HepG2 (cell line): ENCODE data around the gene ZNF189. TPM values are rescaled to one million over a fixed set of nuclear protein-coding genes. Genes with fewer than 3 reads are reported as not detected.
A peak's percentile ranks its signal among the peaks of the same experiment; 100 is the strongest.

Experiments
- AKNA ChIP-seq: sonication (generic); formaldehyde crosslinking; IDR thresholded peaks from 2 replicates; pipeline ENCODE4 v1.4.0; 2020; ENCODE audit warnings: missing genetic modification reagents, borderline replicate concordance
- GATAD2A ChIP-seq: IDR thresholded peaks from 2 replicates; pipeline ENCODE4 v1.6.1; 2016
- GPBP1L1 ChIP-seq: sonication (generic); formaldehyde crosslinking; IDR thresholded peaks from 2 replicates; pipeline ENCODE4 v1.5.0; 2020; ENCODE audit warnings: mild to moderate bottlenecking, missing genetic modification reagents
- MEIS2 ChIP-seq: sonication (generic); formaldehyde crosslinking; IDR thresholded peaks from 2 replicates; pipeline ENCODE4 v1.9.0; 2021; ENCODE audit warnings: mild to moderate bottlenecking, missing genetic modification reagents
- NR2F2 ChIP-seq: IDR thresholded peaks from 2 replicates; pipeline ENCODE4 v1.6.1; 2012; ENCODE audit warnings: low read depth, inconsistent platforms, borderline replicate concordance
- POGZ ChIP-seq: sonication (generic); formaldehyde crosslinking; IDR thresholded peaks from 2 replicates; pipeline ENCODE4 v1.4.0; 2020; ENCODE audit warnings: mild to moderate bottlenecking, missing genetic modification reagents
- REST ChIP-seq, 2 experiments: IDR thresholded peaks; 2 replicates each; pipeline ENCODE4 v1.6.1; 2011 to 2012; ENCODE audit warnings: low read length in 2 of 2, borderline replicate concordance in 1 of 2, low read depth in 1 of 2, mild to moderate bottlenecking in 1 of 2, moderate library complexity in 1 of 2
- RFX1 ChIP-seq: fragments of 450-650 bp; IDR thresholded peaks from 2 replicates; pipeline ENCODE4 v1.6.1; 2017
- SP5 ChIP-seq: IDR thresholded peaks from 2 replicates; pipeline ENCODE4 v1.6.1; 2016; ENCODE audit warnings: low read depth, borderline replicate concordance
- THAP9 ChIP-seq: sonication (generic); formaldehyde crosslinking; IDR thresholded peaks from 2 replicates; pipeline ENCODE4; 2020; ENCODE audit warnings: missing genetic modification reagents, mild to moderate bottlenecking, borderline replicate concordance
- ZMAT5 ChIP-seq: sonication (generic); formaldehyde crosslinking; IDR thresholded peaks from 2 replicates; pipeline ENCODE4 v1.5.0; 2020; ENCODE audit warnings: mild to moderate bottlenecking, low read depth, missing genetic modification reagents, borderline replicate concordance
- ZNF550 ChIP-seq: sonication (generic); formaldehyde crosslinking; IDR thresholded peaks from 2 replicates; pipeline ENCODE4 v1.4.0; 2020; ENCODE audit warnings: mild to moderate bottlenecking, missing genetic modification reagents, borderline replicate concordance
- ZNF605 ChIP-seq: sonication (generic); formaldehyde crosslinking; IDR thresholded peaks from 2 replicates; pipeline ENCODE4 v1.8.0; 2022; ENCODE audit warnings: mild to moderate bottlenecking, missing genetic modification reagents
- ZSCAN30 ChIP-seq: sonication (generic); formaldehyde crosslinking; IDR thresholded peaks from 2 replicates; pipeline ENCODE4 v1.5.0; 2020; ENCODE audit warnings: mild to moderate bottlenecking, missing genetic modification reagents
- polyA plus RNA-seq, 8 experiments: library from polyadenylated mRNA; depleted of rRNA in 3 of 8; stranded (reverse) in 7 of 8; unstranded in 1 of 8; fragments of >200 nt; fragmentation: Illumina TruSeq in 4 of 8; extraction: Trizol in 4 of 8; gene quantifications; 2 replicates each; pipeline versions ENCODE4 v1.2.1 to v1.2.3, GENCODE V29; 2011 to 2016; ENCODE audit warnings: low read depth in 4 of 8, missing spikeins in 1 of 8, mixed read lengths in 1 of 8; ENCODE audit not compliant: insufficient read depth in 1 of 8
- total RNA-seq, 5 experiments: library from RNA; depleted of rRNA; stranded (reverse); fragments of >200 nt; fragmentation: Illumina TruSeq; extraction: Trizol; gene quantifications; 2 replicates each; pipeline ENCODE4 v1.2.3, GENCODE V29; 2016; ENCODE audit warnings: low read depth in 1 of 5

The ZNF189 gene
- total and polyA plus RNA-seq, 2 of the 13 experiments (the other 11 are each of a cell fraction or from before 2014, with no cell fraction given), result 8.4 to 50.0 TPM

- TF ChIP-seq NR2F2 (peak; percentile 63; the same call in 1 of the 2 replicates), MEIS2 (CRISPR knock-in tag) (0 out of 2 replicates have a peak, but pooled peaks have one; percentile 29), ZSCAN30 (CRISPR knock-in tag) (peak; percentile 4; the same call in 1 of the 2 replicates), POGZ (CRISPR knock-in tag) (peak; percentile 89), ZNF605 (no peak), THAP9 (CRISPR knock-in tag) (no peak), RFX1 (no peak), REST (IDR thresholded peaks at IDR 0.05; ENCODE audit: borderline replicate concordance in 1 of 2, low read depth in 1 of 2, low read length in 2 of 2) (no peak; a peak in 1 of 4 replicates), GPBP1L1 (CRISPR knock-in tag) (no peak), GATAD2A (peak; percentile 95), AKNA (CRISPR knock-in tag) (no peak), ZNF550 (CRISPR knock-in tag) (no peak), ZMAT5 (no peak), SP5 (CRISPR knock-in tag) (no peak; the same call in 1 of the 2 replicates)
These were observed 44.4 kb upstream of the ZNF189 start (continued) for GRCh38 chr9:101354143-101354764.
